ENCODE results near the gene WDR88. TPM values are rescaled to one million over a fixed set of nuclear protein-coding genes. Genes with fewer than 3 reads are reported as not detected.

The WDR88 gene
- total and polyA plus RNA-seq, 10 of the 15 experiments (the other 5 are each of a cell fraction or from before 2014, with no cell fraction given), result 0.19 to 0.34 TPM; not detected in 8

DNA sequence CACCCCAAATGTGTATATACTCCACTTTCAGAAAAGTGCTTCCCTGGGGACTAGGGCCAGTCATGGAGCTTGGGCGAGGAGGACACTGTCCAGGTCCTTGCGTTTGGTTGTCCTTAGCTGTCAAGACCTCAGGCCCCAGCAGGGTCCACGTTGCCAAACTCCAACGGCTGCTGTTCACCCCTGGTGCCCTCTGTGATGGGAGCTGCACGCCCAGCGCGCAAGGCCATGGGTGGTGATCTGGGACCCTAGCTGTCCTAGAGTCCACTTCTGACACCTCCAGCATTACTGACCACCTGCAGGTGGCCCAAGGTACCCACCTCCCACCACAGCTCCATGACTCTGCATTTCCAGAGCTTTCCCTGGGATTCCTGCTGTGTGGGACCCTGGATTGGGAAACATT lies 66.3 kb downstream of the WDR88 start:
- Histone ChIP-seq H3K36me3 (ENCODE audit: control insufficient read depth in 2 of 2, insufficient read depth in 2 of 2, low read length in 1 of 2) (no peaks in the 10 kb centered on the region), H3K9me3 (replicated peaks; ENCODE audit: control insufficient read depth, insufficient read depth, low read length) (no peaks in the 10 kb centered on the region), H3K79me2 (ENCODE audit: control insufficient read depth, insufficient read depth, low read length) (no peaks in the 10 kb centered on the region), H4K20me1 (ENCODE audit: control insufficient read depth, insufficient read depth) (no peaks in the 10 kb centered on the region), H2AFZ (ENCODE audit: control insufficient read depth, low read depth, low read length) (no peak overlapping the region), H3K9ac (ENCODE audit: control insufficient read depth, insufficient read depth, low read length) (no peak overlapping the region), H3K4me3 (no peak overlapping the region), H3K4me2 (ENCODE audit: control insufficient read depth, insufficient read depth) (no peak overlapping the region), H3K27ac (ENCODE audit: control insufficient read depth, insufficient read depth) (no peak overlapping the region), H3K4me1 (ENCODE audit: control insufficient read depth, insufficient read depth, low read length) (peaks cover 5% of the 10 kb centered on the region), H3K27me3 (replicated peaks in 1 of 2; ENCODE audit: control insufficient read depth in 2 of 2, insufficient read depth in 2 of 2, low read length in 1 of 2) (peaks cover 0 to 2% of the 10 kb centered on the region in 2 experiments; a peak in 3 of 4 replicates)
- ChIA-PET CTCF (interaction anchor here (0.7 to 3.2 kb wide), 4 partner anchors 14 to 207 kb away, joined by 3 to 21 read pairs (median 9); no protein-coding TSS in a partner anchor), RAD21 (ENCODE audit: unreplicated experiment) (interaction anchor here (0.9 kb wide), 1 partner anchor 37 kb away, joined by 3 read pairs; no protein-coding TSS in a partner anchor), POLR2A (no interaction called here), SMC1A (ENCODE audit: uncharacterized antibody, unreplicated experiment) (interaction anchor here (0.7 to 1.1 kb wide), 2 partner anchors 12 to 39 kb away, joined by 3 read pairs; no protein-coding TSS in a partner anchor)
- FAIRE-seq (no peak), DNase-seq (ENCODE audit: low read depth, low spot score) (no peak), ATAC-seq (no peak)
- no TSS peak for BruUV-seq (replicated peaks)
- intact Hi-C loops (cut with micrococcal nuclease; ENCODE audit: unreplicated experiment) (no loop called here), in situ Hi-C loops (cut with MboI) (no loop called here)
- WGBS (ENCODE audit: insufficient coverage, insufficient replicate concordance, low lambda C conversion rate, missing lambda C conversion rate), result 74% methylated on average over 7 of the region's 7 CpGs
- TF ChIP-seq GATAD2B (conservative IDR thresholded peaks at IDR 0.05; ENCODE audit: low read depth) (no peak), CBFB (IDR thresholded peaks at IDR 0.05; ENCODE audit: low read depth) (no peak), CHD4 (IDR thresholded peaks at IDR 0.05) (no peak), IRF4 (IDR thresholded peaks at IDR 0.05; ENCODE audit: low read depth, low read length) (no peak), POU2F2 (IDR thresholded peaks at IDR 0.05; ENCODE audit: borderline replicate concordance, low read depth, low read length) (no peak)
- TF ChIP-seq, protein P1, sequence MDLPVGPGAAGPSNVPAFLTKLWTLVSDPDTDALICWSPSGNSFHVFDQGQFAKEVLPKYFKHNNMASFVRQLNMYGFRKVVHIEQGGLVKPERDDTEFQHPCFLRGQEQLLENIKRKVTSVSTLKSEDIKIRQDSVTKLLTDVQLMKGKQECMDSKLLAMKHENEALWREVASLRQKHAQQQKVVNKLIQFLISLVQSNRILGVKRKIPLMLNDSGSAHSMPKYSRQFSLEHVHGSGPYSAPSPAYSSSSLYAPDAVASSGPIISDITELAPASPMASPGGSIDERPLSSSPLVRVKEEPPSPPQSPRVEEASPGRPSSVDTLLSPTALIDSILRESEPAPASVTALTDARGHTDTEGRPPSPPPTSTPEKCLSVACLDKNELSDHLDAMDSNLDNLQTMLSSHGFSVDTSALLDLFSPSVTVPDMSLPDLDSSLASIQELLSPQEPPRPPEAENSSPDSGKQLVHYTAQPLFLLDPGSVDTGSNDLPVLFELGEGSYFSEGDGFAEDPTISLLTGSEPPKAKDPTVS (IDR thresholded peaks at IDR 0.05; ENCODE audit: low read depth, low read length), result no peak
- TF ChIP-seq, protein P2, sequence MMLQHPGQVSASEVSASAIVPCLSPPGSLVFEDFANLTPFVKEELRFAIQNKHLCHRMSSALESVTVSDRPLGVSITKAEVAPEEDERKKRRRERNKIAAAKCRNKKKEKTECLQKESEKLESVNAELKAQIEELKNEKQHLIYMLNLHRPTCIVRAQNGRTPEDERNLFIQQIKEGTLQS (IDR thresholded peaks at IDR 0.05; ENCODE audit: borderline replicate concordance, extremely low read depth, low read depth, low read length), result no peak

Data from GM12878 (cell line).